ENCODE data around the gene SWT1.

The SWT1 gene

GRCh38 chr1:185156854-185157598, at the start of gene SWT1, which contains the start of gene TRMT1L:
TSS of gene SWT1 (plus strand) at chr1:185157167. CDS start at chr1:185160842, 3,675 bp downstream.
TSS of gene TRMT1L (minus strand) at chr1:185156953. CDS start at chr1:185156712, 241 bp downstream.
- DNase-seq, result peak; percentile 100

GRCh38 chr1:185108321-185108720, 48.6 kb upstream of the SWT1 start:
- no peak for DNase-seq

DNA sequence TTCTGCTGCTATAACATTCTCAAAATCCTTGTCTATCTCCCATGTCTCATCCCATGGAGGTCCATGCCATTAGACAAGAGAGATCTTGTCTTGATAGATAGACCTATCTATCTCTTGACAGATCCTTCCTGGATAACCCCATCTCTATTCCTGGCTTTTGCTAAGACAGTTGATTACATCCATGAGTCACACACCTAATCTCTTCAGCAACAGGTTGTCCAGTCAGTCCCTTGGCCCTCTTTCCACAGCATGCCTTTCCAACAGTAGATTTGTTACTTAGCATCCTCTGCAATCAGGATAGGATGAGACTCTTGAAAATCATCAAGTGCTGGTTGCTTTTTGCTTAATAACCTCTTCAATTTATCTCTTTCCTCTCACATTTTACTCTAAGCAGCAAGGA, 46.8 kb upstream of the SWT1 start:
- DNase-seq, result no peak

- no peak for DNase-seq
Measured at GRCh38 chr1:185111873-185112272, 45.1 kb upstream of the SWT1 start.

DNA sequence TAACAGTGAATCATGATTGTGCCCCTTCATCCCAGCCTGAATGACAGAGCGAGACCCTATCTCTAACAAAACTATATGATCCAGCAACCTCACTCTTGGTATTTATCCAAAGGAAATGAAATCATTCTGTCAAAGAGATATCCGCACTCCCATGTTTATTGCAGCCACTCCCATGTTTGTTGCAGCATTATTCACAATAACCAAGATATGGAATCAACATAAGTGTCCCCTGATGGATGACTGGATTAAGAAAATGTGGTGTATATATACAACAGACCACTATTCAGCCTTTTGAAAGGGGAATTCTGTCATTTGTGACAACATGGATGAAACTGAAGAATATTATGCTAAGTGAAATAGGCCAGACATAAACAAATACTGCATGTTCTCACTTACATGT, 44.6 kb upstream of the SWT1 start:
- DNase-seq, result no peak

DNA sequence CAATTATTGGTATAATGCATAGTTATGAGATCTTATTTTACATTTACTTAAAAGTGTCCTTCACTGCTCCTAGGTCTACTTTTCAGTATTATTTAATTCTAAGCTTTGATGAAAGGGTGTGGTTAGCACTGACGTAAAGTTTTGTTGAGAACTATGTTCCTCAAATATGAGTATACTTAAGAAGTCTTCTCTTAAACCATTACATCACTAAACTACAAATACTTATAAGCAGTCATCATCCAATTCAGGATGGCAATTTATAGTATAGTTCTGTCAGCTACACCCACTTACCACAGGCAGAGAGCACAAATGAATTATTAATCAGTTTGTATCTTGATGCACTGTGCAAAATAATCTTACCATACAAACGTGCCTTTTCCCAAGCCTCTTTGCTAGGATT, 27.3 kb upstream of the SWT1 start:
- DNase-seq, result no peak

DNA sequence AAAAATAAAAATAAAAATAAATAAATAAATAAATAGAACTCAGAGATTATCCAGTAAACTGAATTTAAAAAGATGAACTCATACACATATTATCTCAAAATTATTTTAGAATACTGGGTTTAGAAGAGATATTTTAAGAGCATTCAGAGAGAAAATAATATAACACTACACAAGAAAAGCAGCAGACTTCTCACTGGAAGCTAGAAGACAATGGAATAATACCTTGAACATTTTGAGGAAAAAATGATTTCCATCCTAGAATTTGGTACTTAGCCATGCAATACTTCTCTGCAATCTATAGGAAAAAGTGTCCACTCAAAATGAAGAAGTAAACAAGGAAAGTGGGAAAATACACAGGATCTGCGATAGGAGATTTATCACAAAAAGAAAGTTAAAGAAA, 24.4 kb upstream of the SWT1 start:
- no peak for DNase-seq

- no peak for DNase-seq
Measured at GRCh38 chr1:185137896-185138545, 18.9 kb upstream of the SWT1 start.

GRCh38 chr1:185139246-185139645, 17.7 kb upstream of the SWT1 start:
- DNase-seq, result peak; percentile 56 to 82

GRCh38 chr1:185144233-185144632, 12.7 kb upstream of the SWT1 start:
- DNase-seq, result no peak

DNA sequence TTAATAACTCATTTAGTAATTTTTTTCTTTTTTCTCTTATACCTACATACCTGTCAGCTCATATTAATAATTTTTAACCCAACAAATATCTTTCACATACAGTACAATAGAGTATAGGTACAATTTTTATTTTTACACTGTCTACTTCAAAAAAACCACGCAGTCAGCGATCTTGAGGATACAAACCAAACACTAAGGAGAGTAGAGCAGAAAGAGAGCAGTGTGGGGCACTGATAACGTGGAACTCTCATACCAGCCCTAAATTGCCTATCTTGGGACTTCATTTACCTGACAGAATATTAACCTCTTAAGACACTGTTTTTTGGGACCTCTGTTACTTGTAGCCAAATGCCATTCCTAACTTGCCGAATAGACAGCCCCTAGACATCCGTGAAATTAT, 5.8 kb upstream of the SWT1 start:
- DNase-seq, result no peak

DNA sequence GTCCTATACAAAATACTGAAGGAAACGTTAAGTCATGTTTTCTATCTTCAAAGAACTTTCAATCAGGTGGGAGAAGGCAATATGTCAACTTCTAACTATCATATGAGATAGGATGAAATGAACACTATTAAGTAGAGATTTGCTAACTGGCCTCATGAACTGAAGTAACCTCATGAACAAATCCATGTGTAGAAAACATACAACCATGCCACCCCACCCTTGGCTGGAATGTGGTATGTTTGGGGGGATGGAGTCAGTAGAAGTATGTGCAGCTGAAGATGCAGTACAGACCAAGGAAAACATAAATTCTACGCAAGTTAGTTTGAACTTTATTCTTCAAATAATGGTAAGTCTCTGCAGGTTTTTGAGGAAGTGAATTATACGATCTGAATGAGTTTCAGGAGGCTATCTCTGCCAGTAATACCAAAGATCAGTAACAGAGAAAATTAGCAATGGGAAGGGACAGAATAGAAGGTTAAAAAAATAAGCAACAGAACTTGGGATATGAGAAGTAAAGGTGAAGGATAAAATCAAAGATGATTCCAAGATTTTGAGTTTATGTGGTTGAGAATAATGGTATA, 4.7 kb upstream of the SWT1 start:
- DNase-seq, result no peak

DNA sequence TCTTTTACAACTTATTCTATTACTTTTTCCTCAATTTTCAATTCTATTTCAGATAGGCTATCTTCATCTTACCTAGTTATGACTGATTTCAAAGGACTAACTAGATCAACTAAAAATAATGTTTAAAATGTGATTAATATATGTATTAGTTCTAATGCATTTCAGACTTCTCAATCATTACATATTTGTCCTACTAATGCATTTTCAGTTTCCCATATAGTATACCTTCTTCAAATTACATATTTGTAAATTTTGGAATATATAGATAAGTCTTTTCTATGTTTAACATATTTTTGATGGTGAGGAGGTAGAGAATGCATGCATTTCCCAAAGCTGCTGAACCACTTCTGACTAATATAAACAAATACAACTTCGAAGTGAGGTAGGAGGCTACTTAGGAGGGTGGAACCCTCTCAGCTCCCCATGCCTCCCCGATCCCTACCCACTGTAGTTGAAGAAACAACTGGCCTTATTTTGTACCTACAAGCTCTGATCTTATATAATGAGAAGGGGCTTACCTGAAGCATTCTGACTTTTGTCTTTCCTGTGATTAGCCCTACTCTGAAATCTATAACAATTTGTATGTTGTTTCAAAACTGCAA, 2.0 kb upstream of the SWT1 start:
- no peak for DNase-seq

- DNase-seq, result peak in 1 of 2 experiments; percentile 36
Measured at GRCh38 chr1:185155600-185156287, 1.2 kb upstream of the SWT1 start.

DNA sequence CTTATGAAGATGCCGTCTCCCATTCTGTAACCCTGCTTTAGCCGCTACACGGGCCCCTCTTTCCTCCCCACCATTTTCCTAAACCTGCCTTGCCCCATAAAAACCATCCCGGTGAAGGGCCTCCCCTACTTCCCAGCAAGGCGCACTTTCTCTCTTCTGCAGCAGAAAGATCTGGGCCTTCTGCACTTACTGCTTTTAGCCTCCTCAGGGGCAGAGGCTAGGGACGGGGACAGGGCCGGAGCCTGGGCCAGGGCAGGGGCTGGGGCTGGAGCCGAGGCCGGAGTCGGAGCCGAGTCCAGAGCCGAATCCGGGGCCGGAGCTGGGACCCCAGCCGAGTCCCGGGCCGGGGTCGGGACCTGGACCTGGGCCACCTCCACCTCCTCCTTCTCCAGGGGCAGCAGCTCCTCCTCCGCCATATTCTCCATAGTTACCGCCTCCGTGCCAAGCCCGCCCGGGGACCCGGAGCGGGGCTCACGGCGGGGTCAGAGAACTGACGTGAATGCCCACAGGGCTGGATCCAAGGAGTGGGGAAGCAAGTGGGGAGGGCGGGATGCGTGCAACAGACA, 596 bp upstream of the SWT1 start:
- no peak for DNase-seq

- DNase-seq, result peak in 1 of 2 experiments; percentile 16
Measured at GRCh38 chr1:185157599-185158412, 839 bp downstream of the SWT1 start.

- DNase-seq, result no peak
Measured at GRCh38 chr1:185158800-185159199, 1.8 kb downstream of the SWT1 start.

GRCh38 chr1:185159966-185160365, 3.0 kb downstream of the SWT1 start:
- DNase-seq, result no peak

DNA sequence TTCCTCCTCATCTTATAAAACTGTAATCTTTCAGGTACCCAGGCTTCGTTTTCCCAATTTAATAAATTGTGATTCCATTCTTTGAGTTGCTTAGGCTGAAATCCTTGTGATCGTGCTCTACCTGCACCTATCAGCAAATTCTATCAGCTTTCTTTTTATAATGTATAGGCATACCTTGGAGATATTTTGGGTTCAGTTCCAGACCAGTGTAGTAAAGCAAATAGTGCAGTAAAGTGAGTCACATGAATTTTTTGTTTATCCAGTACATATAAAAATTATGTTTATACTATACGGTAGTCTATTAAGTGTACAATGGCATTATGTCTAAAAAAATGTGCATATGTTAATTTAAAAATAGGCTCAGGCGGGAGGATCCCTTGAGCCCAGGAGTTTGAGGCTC, 5.5 kb downstream of the SWT1 start:
- DNase-seq, result no peak

- no peak for DNase-seq
Measured at GRCh38 chr1:185166106-185166505, 9.1 kb downstream of the SWT1 start.

- DNase-seq, result peak; percentile 57 to 80
Measured at GRCh38 chr1:185170291-185170848, 13.4 kb downstream of the SWT1 start.

Data from NCI-H2081 (cell line).